ENCODE results near the gene PEAK3.

Gene PEAK3

GRCh38 chr19:2235381-2236063 lies 46.5 kb downstream of the PEAK3 start:
- TF ChIP-seq CTCF (IDR thresholded peaks at IDR 0.05): no peak
- Histone ChIP-seq H2AFZ (peak overlapping the region; percentile 76), H3K4me2 (ENCODE audit: low read length) (peak overlapping the region; percentile 100), H3K4me3 (ENCODE audit: low read depth, low read length) (peak overlapping the region; percentile 94), H3K36me3 (ENCODE audit: control insufficient read depth, insufficient read depth, low read length) (no peaks in the 10 kb centered on the region), H3K4me1 (peaks cover 12% of the 10 kb centered on the region), H3K27ac (peak overlapping the region; percentile 94), H3K27me3 (ENCODE audit: control insufficient read depth, insufficient read depth, low read length) (no peaks in the 10 kb centered on the region), H3K9me3 (ENCODE audit: control insufficient read depth, low read length) (no peaks in the 10 kb centered on the region), H3K79me2 (peaks cover 44% of the 10 kb centered on the region), H3K9ac (peak overlapping the region; percentile 22)

GRCh38 chr19:2234996-2235380 lies 47.0 kb downstream of the PEAK3 start:
- TF ChIP-seq CTCF (IDR thresholded peaks at IDR 0.05): no peak
- H3K4me1 ChIP-seq: peaks cover 7% of the 10 kb centered on the region
- H3K79me2 ChIP-seq: peaks cover 38% of the 10 kb centered on the region
- H3K4me2 ChIP-seq (ENCODE audit: low read length): peak overlapping the region; percentile 100
- H3K36me3 ChIP-seq (ENCODE audit: control insufficient read depth, insufficient read depth, low read length): no peaks in the 10 kb centered on the region
- H3K27me3 ChIP-seq (ENCODE audit: control insufficient read depth, insufficient read depth, low read length): no peaks in the 10 kb centered on the region
- no peaks in the 10 kb centered on the region for H3K9me3 ChIP-seq (ENCODE audit: control insufficient read depth, low read length)
- peak overlapping the region; percentile 22 for H3K9ac ChIP-seq
- peak overlapping the region; percentile 94 for H3K4me3 ChIP-seq (ENCODE audit: low read depth, low read length)
- H3K27ac ChIP-seq: peak overlapping the region; percentile 94
- H2AFZ ChIP-seq: peak overlapping the region; percentile 76

GRCh38 chr19:2233601-2234280 lies 48.2 kb downstream of the PEAK3 start:
- Histone ChIP-seq H3K9ac (no peak overlapping the region), H3K79me2 (peaks cover 28% of the 10 kb centered on the region), H3K27ac (no peak overlapping the region), H3K27me3 (ENCODE audit: control insufficient read depth, insufficient read depth, low read length) (no peaks in the 10 kb centered on the region), H3K4me3 (ENCODE audit: low read depth, low read length) (no peak overlapping the region), H3K36me3 (ENCODE audit: control insufficient read depth, insufficient read depth, low read length) (no peaks in the 10 kb centered on the region), H3K9me3 (ENCODE audit: control insufficient read depth, low read length) (no peaks in the 10 kb centered on the region), H3K4me2 (ENCODE audit: low read length) (no peak overlapping the region), H2AFZ (no peak overlapping the region), H3K4me1 (peaks cover 7% of the 10 kb centered on the region)
- no peak for TF ChIP-seq CTCF (IDR thresholded peaks at IDR 0.05)

GRCh38 chr19:2232286-2233151 lies 49.5 kb downstream of the PEAK3 start:
- Histone ChIP-seq H3K4me3 (ENCODE audit: low read depth, low read length) (no peak overlapping the region), H3K4me1 (peaks cover 1% of the 10 kb centered on the region), H2AFZ (no peak overlapping the region), H3K9me3 (ENCODE audit: control insufficient read depth, low read length) (no peaks in the 10 kb centered on the region), H3K36me3 (ENCODE audit: control insufficient read depth, insufficient read depth, low read length) (no peaks in the 10 kb centered on the region), H3K79me2 (peaks cover 15% of the 10 kb centered on the region), H3K27ac (no peak overlapping the region), H3K9ac (no peak overlapping the region), H3K4me2 (ENCODE audit: low read length) (no peak overlapping the region), H3K27me3 (ENCODE audit: control insufficient read depth, insufficient read depth, low read length) (no peaks in the 10 kb centered on the region)
- TF ChIP-seq CTCF (IDR thresholded peaks at IDR 0.05): no peak
